Testis (tissue), 3 donors: Measurements from ENCODE around the gene KIFBP. TPM values are rescaled to one million over a fixed set of nuclear protein-coding genes. Genes with fewer than 3 reads are reported as not detected.

Experiments
- DNase-seq: peaks from one replicate; pipeline ENCODE4 v3.0.0-alpha.2; 2019
- H3K27ac ChIP-seq, 2 donors: fragments of 200-600 bp; sonication (generic); one replicate each; pipeline ENCODE4 v1.5.1; 2019
- H3K27me3 ChIP-seq: fragments of 200-600 bp; sonication (generic); one replicate; pipeline ENCODE4 v1.5.1; 2019
- H3K36me3 ChIP-seq: fragments of 200-600 bp; sonication (generic); one replicate; pipeline ENCODE4 v1.5.1; 2017; ENCODE audit warnings: low read depth; ENCODE audit errors: missing control alignments
- H3K4me1 ChIP-seq: fragments of 200-600 bp; sonication (generic); one replicate; pipeline ENCODE4 v1.5.1; 2019
- H3K4me3 ChIP-seq, 2 donors: fragments of 200-600 bp; sonication (generic); one replicate each; pipeline ENCODE4 v1.5.1; 2017 to 2019
- H3K9me3 ChIP-seq: fragments of 200-600 bp; sonication (generic); one replicate; pipeline ENCODE4 v1.5.1; 2017
- CTCF ChIP-seq, 3 experiments: fragments of 450-650 bp in 2 of 3; fragments of 200-600 bp in 1 of 3; sonication (generic) in 1 of 3; IDR thresholded peaks; one replicate each; pipeline ENCODE4 v1.5.1; 2016 to 2019; ENCODE audit warnings: antibody characterized with exemption in 3 of 3, mild to moderate bottlenecking in 2 of 3, moderate library complexity in 1 of 3
- POLR2A ChIP-seq: fragments of 450-650 bp; IDR thresholded peaks from one replicate; pipeline ENCODE4 v1.6.1; 2017; ENCODE audit warnings: antibody characterized with exemption, mild to moderate bottlenecking, moderate library complexity
- WGBS, 2 donors: methylation state at CpG; one replicate each; pipeline ENCODE4 v1.1.5; 2018; 5-methylcytosine and 5-hydroxymethylcytosine counted together
- intact Hi-C: fragments of 100-400 bp; cut with DNase I; formaldehyde crosslinking; loops from one replicate; pipeline ENCODE4 v1.15.1; 2023; ENCODE audit warnings: low total_unique reads
- polyA plus RNA-seq: library from polyadenylated mRNA; stranded (reverse); fragments of 350-450 nt; fragmentation: Illumina TruSeq; extraction: RNeasy Lipid Tissue Mini Kit (QIAGEN cat#74804); gene quantifications from one replicate; pipeline ENCODE4 v1.2.3, GENCODE V29; 2014; ENCODE audit warnings: low read depth, low replicate concordance; ENCODE audit not compliant: insufficient read depth
- total RNA-seq, 2 donors: library from RNA; depleted of rRNA; stranded (reverse); fragments of >200 nt; gene quantifications; one replicate each; pipeline ENCODE4 v1.2.3, GENCODE V29; 2016

KIFBP gene
- total and polyA plus RNA-seq, 3 donors from 2014 or later = 38.9 to 58.2 (median 48.3) TPM

GRCh38 chr10:69043931-69044531, 55.4 kb downstream of the KIFBP start:
- H3K36me3 ChIP-seq = no peaks in the 10 kb centered on the region
- H3K9me3 ChIP-seq = no peaks in the 10 kb centered on the region
- peaks cover 21% of the 10 kb centered on the region for H3K4me1 ChIP-seq
- H3K27me3 ChIP-seq = no peaks in the 10 kb centered on the region
- intact Hi-C loops = no loop called here
- no peak for DNase-seq
- TF ChIP-seq POLR2A = no peak
- TF ChIP-seq CTCF (IDR thresholded peaks at IDR 0.05) = no peak
- no peak overlapping the region for H3K4me3 ChIP-seq
- peak overlapping the region; percentile 84 to 85 for H3K27ac ChIP-seq
- WGBS, 2 donors = 83 to 87% methylated on average over 10 of the region's 10 CpGs

GRCh38 chr10:69044546-69044945, 55.9 kb downstream of the KIFBP start:
- Histone ChIP-seq H3K4me1 (peaks cover 21% of the 10 kb centered on the region), H3K4me3 (no peak overlapping the region), H3K9me3 (no peaks in the 10 kb centered on the region), H3K27ac (peak overlapping the region; percentile 84 to 85), H3K27me3 (no peaks in the 10 kb centered on the region), H3K36me3 (no peaks in the 10 kb centered on the region)
- no peak for DNase-seq
- WGBS, 2 donors = 88 to 90% methylated on average over 1 of the region's 1 CpG
- no peak for TF ChIP-seq POLR2A
- TF ChIP-seq CTCF (IDR thresholded peaks at IDR 0.05) = no peak
- intact Hi-C loops = no loop called here

- H3K27me3 ChIP-seq = no peaks in the 10 kb centered on the region
- no peaks in the 10 kb centered on the region for H3K9me3 ChIP-seq
- H3K4me3 ChIP-seq = no peak overlapping the region
- peak; percentile 49 for DNase-seq
- 47 to 53% methylated on average over 6 of the region's 6 CpGs for WGBS, 2 donors
- peaks cover 21% of the 10 kb centered on the region for H3K4me1 ChIP-seq
- no peak for TF ChIP-seq POLR2A
- no peak for TF ChIP-seq CTCF (IDR thresholded peaks at IDR 0.05)
- intact Hi-C loops = no loop called here
- no peaks in the 10 kb centered on the region for H3K36me3 ChIP-seq
- peak overlapping the region; percentile 84 to 85 for H3K27ac ChIP-seq
Measured at GRCh38 chr10:69045441-69046300, 57.1 kb downstream of the KIFBP start.

GRCh38 chr10:69047111-69047832, 58.7 kb downstream of the KIFBP start:
- Histone ChIP-seq H3K4me3 (no peak overlapping the region), H3K4me1 (peaks cover 21% of the 10 kb centered on the region), H3K9me3 (no peaks in the 10 kb centered on the region), H3K27me3 (no peaks in the 10 kb centered on the region), H3K27ac (peak overlapping the region; percentile 41 to 84), H3K36me3 (no peaks in the 10 kb centered on the region)
- DNase-seq = no peak
- intact Hi-C loops = no loop called here
- WGBS, 2 donors = 64 to 68% methylated on average over 4 of the region's 4 CpGs
- TF ChIP-seq POLR2A = no peak
- no peak for TF ChIP-seq CTCF (IDR thresholded peaks at IDR 0.05)
